H9 (cell line): ENCODE results near the gene L1TD1. TPM values are rescaled to one million over a fixed set of nuclear protein-coding genes. Genes with fewer than 3 reads are reported as not detected.

ENCODE experiments used
- DNase-seq: peaks from one replicate; pipeline ENCODE4 v3.0.0-alpha.2; 2017
- H2AFZ ChIP-seq: one replicate; pipeline ENCODE4 v1.6.1; 2013; ENCODE audit warnings: mild to moderate bottlenecking, low read length, control low read depth, moderate library complexity
- H2AK5ac ChIP-seq: 2 replicates; pipeline ENCODE4 v1.6.1; 2013; ENCODE audit warnings: low read length, control low read depth, mixed read lengths; ENCODE audit not compliant: insufficient read length
- H2BK120ac ChIP-seq: one replicate; pipeline ENCODE4 v1.6.1; 2013; ENCODE audit warnings: low read depth, mild to moderate bottlenecking, low read length, control low read depth, inconsistent platforms; ENCODE audit not compliant: poor library complexity, severe bottlenecking
- H2BK12ac ChIP-seq: 2 replicates; pipeline ENCODE4 v1.6.1; 2013; ENCODE audit warnings: low read length, control low read depth, mixed read lengths, low read depth; ENCODE audit not compliant: insufficient read length
- H2BK15ac ChIP-seq: 2 replicates; pipeline ENCODE4 v1.6.1; 2013; ENCODE audit warnings: low read depth, low read length, control low read depth
- H2BK20ac ChIP-seq: one replicate; pipeline ENCODE4 v1.6.1; 2013; ENCODE audit warnings: low read depth, mild to moderate bottlenecking, low read length, control low read depth, inconsistent platforms; ENCODE audit not compliant: poor library complexity, severe bottlenecking
- H2BK5ac ChIP-seq: 2 replicates; pipeline ENCODE4 v1.6.1; 2013; ENCODE audit warnings: low read length, control low read depth, mixed read lengths; ENCODE audit not compliant: insufficient read length
- H3K14ac ChIP-seq: 2 replicates; pipeline ENCODE4 v1.6.1; 2013; ENCODE audit warnings: low read length, control low read depth; ENCODE audit not compliant: insufficient read depth
- H3K18ac ChIP-seq: 2 replicates; pipeline ENCODE4 v1.6.1; 2013; ENCODE audit warnings: low read depth, mild to moderate bottlenecking, mixed read lengths, low read length, control low read depth; ENCODE audit not compliant: insufficient read length
- H3K23ac ChIP-seq: 2 replicates; pipeline ENCODE4 v1.6.1; 2013; ENCODE audit warnings: low read length, control low read depth, mixed read lengths, low read depth; ENCODE audit not compliant: insufficient read length
- H3K23me2 ChIP-seq: 2 replicates; pipeline ENCODE4 v1.6.1; 2013; ENCODE audit warnings: low read depth, mild to moderate bottlenecking, mixed read lengths, low read length, control low read depth; ENCODE audit not compliant: insufficient read length, poor library complexity, severe bottlenecking
- H3K27ac ChIP-seq: 2 replicates; pipeline ENCODE4 v1.5.1; 2013; ENCODE audit warnings: low read length, control low read depth, mixed read lengths, low read depth; ENCODE audit not compliant: insufficient read length
- H3K27me3 ChIP-seq: 2 replicates; pipeline ENCODE4 v1.6.1; 2013; ENCODE audit warnings: low read length, control low read depth, inconsistent platforms; ENCODE audit not compliant: insufficient read depth
- H3K4ac ChIP-seq: 2 replicates; pipeline ENCODE4 v1.6.1; 2013; ENCODE audit warnings: low read depth, mild to moderate bottlenecking, control low read depth, inconsistent platforms, low read length, moderate library complexity
- H3K4me1 ChIP-seq: 2 replicates; pipeline ENCODE4 v1.6.1; 2013; ENCODE audit warnings: low read length, control low read depth, inconsistent platforms; ENCODE audit not compliant: insufficient read depth
- H3K4me2 ChIP-seq: 2 replicates; pipeline ENCODE4 v1.6.1; 2013; ENCODE audit warnings: low read length, control low read depth, mixed read lengths; ENCODE audit not compliant: insufficient read length, insufficient read depth
- H3K56ac ChIP-seq: 2 replicates; pipeline ENCODE4 v1.6.1; 2013; ENCODE audit warnings: low read depth, mild to moderate bottlenecking, mixed read lengths, low read length, control low read depth; ENCODE audit not compliant: insufficient read length
- H3K79me1 ChIP-seq: 2 replicates; pipeline ENCODE4 v1.6.1; 2013; ENCODE audit warnings: low read depth, mild to moderate bottlenecking, moderate library complexity, low read length, control low read depth, inconsistent platforms; ENCODE audit not compliant: insufficient read depth, poor library complexity, severe bottlenecking
- H3K79me2 ChIP-seq: 2 replicates; pipeline ENCODE4 v1.6.1; 2013; ENCODE audit warnings: low read length, control low read depth, inconsistent platforms; ENCODE audit not compliant: insufficient read depth
- H3K9ac ChIP-seq: 2 replicates; pipeline ENCODE4 v1.6.1; 2013; ENCODE audit warnings: low read length, control low read depth, mixed read lengths; ENCODE audit not compliant: insufficient read length; ENCODE audit errors: extremely low read depth
- H3K9me3 ChIP-seq: one replicate; pipeline ENCODE4 v1.6.1; 2013; ENCODE audit warnings: low read depth, low read length, inconsistent platforms; ENCODE audit not compliant: control insufficient read depth
- H3T11ph ChIP-seq: one replicate; pipeline ENCODE4 v1.6.1; 2013; ENCODE audit warnings: mild to moderate bottlenecking, low read length, control low read depth, inconsistent platforms
- H4K20me1 ChIP-seq: one replicate; pipeline ENCODE4 v1.6.1; 2013; ENCODE audit not compliant: control insufficient read depth, insufficient read length, insufficient read depth
- H4K5ac ChIP-seq: 2 replicates; pipeline ENCODE4 v1.6.1; 2013; ENCODE audit warnings: low read depth, mild to moderate bottlenecking, mixed read lengths, low read length, control low read depth; ENCODE audit not compliant: insufficient read length
- H4K8ac ChIP-seq: replicated peaks from 2 replicates; pipeline ENCODE4 v1.6.1; 2013; ENCODE audit warnings: low read length, control low read depth, mixed read lengths, low read depth; ENCODE audit not compliant: insufficient read length
- H4K91ac ChIP-seq: 2 replicates; pipeline ENCODE4 v1.6.1; 2013; ENCODE audit warnings: low read depth, mild to moderate bottlenecking, moderate library complexity, mixed read lengths, low read length, control low read depth; ENCODE audit not compliant: insufficient read length
- H3K27ac Mint-ChIP-seq, 3 experiments: 2 replicates in 2 of 3; 3 replicates in 1 of 3; pipeline ENCODE4 v1.8.0; 2020 to 2021; ENCODE audit warnings: mixed read lengths in 3 of 3, mild to moderate bottlenecking in 1 of 3, moderate library complexity in 1 of 3
- H3K27me3 Mint-ChIP-seq: 2 replicates; pipeline ENCODE4 v1.8.0; 2021; ENCODE audit warnings: low read depth, mild to moderate bottlenecking, moderate library complexity, mixed read lengths
- H3K36me3 Mint-ChIP-seq, 3 experiments: 2 replicates in 2 of 3; 3 replicates in 1 of 3; pipeline ENCODE4 v1.8.0; 2020 to 2021; ENCODE audit warnings: low read depth in 3 of 3, mixed read lengths in 3 of 3; ENCODE audit not compliant: insufficient read depth in 1 of 3
- H3K4me1 Mint-ChIP-seq, 2 experiments: 2 replicates each; pipeline ENCODE4 v1.8.0; 2020; ENCODE audit warnings: mixed read lengths in 2 of 2
- H3K4me3 Mint-ChIP-seq, 2 experiments: 2 replicates in 1 of 2; 3 replicates in 1 of 2; pipeline ENCODE4 v1.8.0; 2020 to 2021; ENCODE audit warnings: mild to moderate bottlenecking in 2 of 2, mixed read lengths in 2 of 2, moderate library complexity in 1 of 2
- H3K9me3 Mint-ChIP-seq, 2 experiments: 2 replicates in 1 of 2; 3 replicates in 1 of 2; pipeline ENCODE4 v1.8.0; 2020; ENCODE audit warnings: mild to moderate bottlenecking in 2 of 2, mixed read lengths in 2 of 2, moderate library complexity in 1 of 2
- WGBS: extraction: QIAGEN DNeasy Blood & Tissue Kit; methylation state at CpG from one replicate; pipeline ENCODE4 v1.1.7; 2013; ENCODE audit warnings: missing lambda C conversion rate, low lambda C conversion rate, mixed read lengths; ENCODE audit not compliant: insufficient read length; ENCODE audit errors: extremely low coverage; 5-methylcytosine and 5-hydroxymethylcytosine counted together
- total RNA-seq: library from RNA; stranded (reverse); gene quantifications from 2 replicates; pipeline ENCODE4 v1.2.1, GENCODE V29; 2021
- TF ChIP-seq, protein P1 (sequence below): fragments of 200-600 bp; sonication (generic); conservative IDR thresholded peaks from 3 replicates; pipeline ENCODE4 v1.8.0; 2021; ENCODE audit warnings: antibody characterized with exemption, mild to moderate bottlenecking

L1TD1 gene
- total RNA-seq, 1 experiment from 2014 or later, result 422 TPM

DNA sequence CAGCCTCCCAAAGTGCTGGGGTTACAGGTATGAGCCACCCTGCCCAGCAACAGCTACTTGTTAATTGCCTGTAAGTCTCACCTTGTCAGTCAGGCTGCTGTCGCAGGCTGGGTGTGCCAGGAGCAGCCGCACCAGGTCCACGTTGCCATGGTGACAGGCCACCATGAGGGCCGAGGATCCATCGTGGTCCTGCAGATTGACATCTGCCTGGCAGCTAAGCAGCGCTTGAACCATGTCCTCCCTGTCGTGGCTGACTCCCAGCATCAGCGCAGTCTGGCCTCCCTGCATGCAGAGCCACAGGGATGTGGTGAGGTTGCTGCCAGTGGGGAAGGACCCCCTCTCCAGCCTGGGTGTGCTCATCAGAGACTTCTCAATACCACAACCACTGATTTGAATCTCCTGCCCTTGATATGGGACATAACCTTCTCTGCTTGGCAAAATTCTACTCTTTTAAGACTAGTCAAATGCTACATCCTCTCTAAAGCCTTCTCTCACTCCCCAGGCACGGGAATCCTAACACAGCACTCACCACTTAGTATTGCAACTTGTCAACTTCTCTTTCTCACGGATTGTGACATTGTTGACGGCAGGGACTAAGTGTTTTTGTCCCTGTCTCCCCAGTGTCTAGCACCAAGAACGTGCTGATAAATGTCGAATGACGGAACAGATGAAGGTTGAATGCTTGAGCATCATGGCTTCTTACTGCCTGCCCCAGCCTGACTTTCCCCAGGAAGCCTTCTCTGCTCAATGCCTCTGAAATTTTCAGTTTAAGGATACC lies 52.9 kb downstream of the L1TD1 start:
- Mint-ChIP-seq H3K27ac (no peak overlapping the region), H3K27me3 (no peaks in the 10 kb centered on the region; the same call in 1 of the 2 replicates), H3K4me1 (peaks cover 11 to 12% of the 10 kb centered on the region in 2 experiments), H3K36me3 (peaks cover 5 to 16% (median 7%) of the 10 kb centered on the region in 3 experiments; a peak in 5 of 7 replicates), H3K4me3 (no peak overlapping the region), H3K9me3 (peaks cover 15 to 17% of the 10 kb centered on the region in 2 experiments; a peak in 4 of 5 replicates)
- H3K23ac ChIP-seq, result no peak overlapping the region
- no peaks in the 10 kb centered on the region for H3K9me3 ChIP-seq
- H2BK12ac ChIP-seq, result no peak overlapping the region
- H4K5ac ChIP-seq, result no peak overlapping the region
- H3K27me3 ChIP-seq, result no peaks in the 10 kb centered on the region
- H4K91ac ChIP-seq, result no peak overlapping the region
- TF ChIP-seq, protein P1, sequence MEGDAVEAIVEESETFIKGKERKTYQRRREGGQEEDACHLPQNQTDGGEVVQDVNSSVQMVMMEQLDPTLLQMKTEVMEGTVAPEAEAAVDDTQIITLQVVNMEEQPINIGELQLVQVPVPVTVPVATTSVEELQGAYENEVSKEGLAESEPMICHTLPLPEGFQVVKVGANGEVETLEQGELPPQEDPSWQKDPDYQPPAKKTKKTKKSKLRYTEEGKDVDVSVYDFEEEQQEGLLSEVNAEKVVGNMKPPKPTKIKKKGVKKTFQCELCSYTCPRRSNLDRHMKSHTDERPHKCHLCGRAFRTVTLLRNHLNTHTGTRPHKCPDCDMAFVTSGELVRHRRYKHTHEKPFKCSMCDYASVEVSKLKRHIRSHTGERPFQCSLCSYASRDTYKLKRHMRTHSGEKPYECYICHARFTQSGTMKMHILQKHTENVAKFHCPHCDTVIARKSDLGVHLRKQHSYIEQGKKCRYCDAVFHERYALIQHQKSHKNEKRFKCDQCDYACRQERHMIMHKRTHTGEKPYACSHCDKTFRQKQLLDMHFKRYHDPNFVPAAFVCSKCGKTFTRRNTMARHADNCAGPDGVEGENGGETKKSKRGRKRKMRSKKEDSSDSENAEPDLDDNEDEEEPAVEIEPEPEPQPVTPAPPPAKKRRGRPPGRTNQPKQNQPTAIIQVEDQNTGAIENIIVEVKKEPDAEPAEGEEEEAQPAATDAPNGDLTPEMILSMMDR, result no peak
- H3K23me2 ChIP-seq, result no peaks in the 10 kb centered on the region
- H3K27ac ChIP-seq, result no peak overlapping the region
- no peak overlapping the region for H3K56ac ChIP-seq
- DNase-seq, result peak; percentile 59
- H2BK15ac ChIP-seq, result no peak overlapping the region
- H2BK5ac ChIP-seq, result no peak overlapping the region
- H2BK120ac ChIP-seq, result no peak overlapping the region
- H4K8ac ChIP-seq, result no peak overlapping the region
- no peak overlapping the region for H3K9ac ChIP-seq
- H3K4me2 ChIP-seq, result no peak overlapping the region
- no peaks in the 10 kb centered on the region for H3K79me2 ChIP-seq
- no peaks in the 10 kb centered on the region for H4K20me1 ChIP-seq
- no peak overlapping the region for H3K18ac ChIP-seq
- H3K14ac ChIP-seq, result no peak overlapping the region
- H3T11ph ChIP-seq, result no peak overlapping the region
- no peak overlapping the region for H2AK5ac ChIP-seq
- no peaks in the 10 kb centered on the region for H3K79me1 ChIP-seq
- H2BK20ac ChIP-seq, result no peak overlapping the region
- no CpG with 5 or more reads among the region's 14 CpGs for WGBS
- H2AFZ ChIP-seq, result no peak overlapping the region
- no peak overlapping the region for H3K4ac ChIP-seq
- no peaks in the 10 kb centered on the region for H3K4me1 ChIP-seq
